HepG2 (cell line): ENCODE results near the gene TNFAIP2.

Experiments used
- ZKSCAN1 ChIP-seq: fragments of 150-350 bp; IDR thresholded peaks from 2 replicates; pipeline ENCODE4 v1.6.1; 2014; ENCODE audit warnings: low read length
- ZNF382 ChIP-seq: sonication (generic); formaldehyde crosslinking; IDR thresholded peaks from 2 replicates; pipeline ENCODE4 v1.5.0; 2020; ENCODE audit warnings: missing genetic modification reagents, mild to moderate bottlenecking, borderline replicate concordance

DNA sequence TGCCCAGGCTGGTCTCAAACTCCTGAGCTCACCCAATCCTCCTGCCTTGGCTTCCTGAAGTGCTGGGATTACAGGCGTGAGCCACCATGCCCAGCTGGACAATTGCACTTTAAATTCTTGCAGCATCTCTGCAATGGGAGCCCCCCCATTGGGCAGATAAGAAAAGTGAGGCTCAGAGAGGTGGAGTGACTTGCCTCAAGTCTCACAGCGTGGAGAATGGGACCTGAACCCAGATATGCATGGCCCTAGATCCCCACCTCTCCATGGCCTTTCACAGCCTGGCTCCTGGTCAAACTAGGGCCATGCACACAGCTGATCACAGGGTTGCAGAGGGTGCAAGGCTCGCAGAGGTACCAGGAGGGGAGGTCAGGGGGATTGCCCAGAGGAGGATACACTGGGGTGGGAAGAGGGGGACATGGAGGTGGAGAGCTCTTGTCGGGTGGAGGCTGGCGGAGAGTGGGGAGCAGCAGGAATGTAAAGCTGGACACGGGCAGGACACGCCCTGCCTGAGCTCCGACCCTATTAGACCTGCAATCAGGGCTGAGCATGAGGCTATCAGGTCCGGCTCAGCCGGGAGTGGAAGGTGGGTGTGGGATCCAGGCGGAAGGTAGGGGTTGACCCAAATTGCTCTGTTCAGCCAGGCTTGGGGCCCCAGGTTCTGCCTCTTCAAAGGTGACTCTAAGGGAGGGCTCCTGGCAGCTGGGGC is 21.9 kb upstream of the TNFAIP2 start:
- TF ChIP-seq ZKSCAN1: no peak
- no peak for TF ChIP-seq ZNF382 (CRISPR knock-in tag)
